NCI-H2227 treated with DMSO at 0.1 percent for 48 hours (cell line): ENCODE measurements around the gene NEIL3.

Experiments
- DNase-seq: peaks from one replicate; lab custom pipeline; 2025; lab: John Stamatoyannopoulos, UW

Gene NEIL3

DNA sequence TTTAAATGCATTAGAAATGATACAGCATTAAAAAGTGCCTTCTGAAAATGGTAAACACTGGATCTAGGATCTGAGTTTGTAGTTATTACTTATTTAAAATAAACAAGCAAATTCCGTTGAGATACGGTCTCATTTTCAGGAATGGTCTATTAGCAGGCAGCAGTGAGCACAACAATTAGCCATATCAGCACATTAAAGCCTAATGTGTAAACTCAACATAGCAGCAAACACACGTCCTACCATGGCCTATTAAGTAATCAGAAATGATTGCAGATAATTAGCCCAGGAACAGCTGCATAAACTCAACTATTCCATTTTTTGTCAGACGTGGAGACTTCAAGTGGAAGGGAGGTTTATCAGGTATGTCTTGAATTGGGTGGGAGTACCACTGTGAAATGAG, 61.8 kb downstream of the NEIL3 start:
- no peak for DNase-seq

DNA sequence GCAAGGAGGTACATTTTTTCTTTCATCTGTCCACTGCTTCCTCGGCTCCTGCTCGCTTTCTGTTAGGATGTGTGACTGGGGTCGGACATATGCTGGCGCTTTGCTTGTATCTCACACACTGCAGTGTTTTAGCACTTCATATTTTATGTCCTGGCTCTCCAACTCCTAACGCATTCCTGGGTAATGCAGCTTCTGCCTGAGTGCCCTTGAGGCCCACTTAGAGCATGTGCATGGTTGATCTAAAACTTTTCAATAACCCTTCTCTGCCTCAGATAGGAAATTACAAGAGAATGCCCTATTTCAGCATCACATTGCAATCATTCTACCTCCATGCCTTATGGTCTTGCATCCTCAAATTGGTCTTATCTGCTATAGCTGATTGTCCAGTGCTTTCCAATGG, 65.3 kb downstream of the NEIL3 start:
- no peak for DNase-seq

DNA sequence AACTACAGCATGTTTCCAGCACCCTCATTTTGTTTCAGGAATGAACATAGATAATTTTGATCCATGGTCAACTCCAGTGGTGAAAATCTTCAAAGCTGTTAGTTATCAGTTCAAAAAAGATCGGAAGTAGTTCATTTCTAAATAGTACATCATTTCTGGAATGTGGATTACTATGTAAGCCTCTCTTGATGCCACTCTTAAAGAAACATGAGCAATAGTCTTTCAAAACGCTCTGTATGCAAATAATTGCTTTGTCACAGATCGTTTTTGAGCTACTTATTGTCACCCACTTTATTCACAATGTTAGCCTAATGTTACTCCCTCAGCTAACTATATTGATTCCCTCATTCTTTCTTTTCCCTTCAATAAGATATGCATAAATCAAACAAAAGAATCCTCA, 65.7 kb downstream of the NEIL3 start:
- DNase-seq, result no peak

DNA sequence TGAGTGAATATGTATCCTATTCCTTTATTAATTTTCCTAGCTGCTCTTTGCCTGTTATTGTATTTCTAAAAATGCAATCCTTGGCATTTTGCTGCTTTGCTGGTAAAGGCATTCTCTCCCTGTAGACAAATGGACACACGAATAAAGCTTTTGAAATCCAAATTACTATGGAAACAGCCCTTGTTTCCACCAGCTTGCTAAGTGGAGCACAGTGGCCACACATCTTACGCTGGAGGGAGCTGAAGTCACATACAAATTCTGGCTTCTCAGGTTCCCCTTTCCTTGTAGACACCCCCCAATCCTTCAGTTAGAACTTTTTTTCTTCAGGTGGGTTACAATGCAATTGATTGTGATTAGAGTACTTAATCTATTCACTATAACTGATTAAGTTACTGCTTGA, 66.3 kb downstream of the NEIL3 start:
- DNase-seq, result no peak

DNA sequence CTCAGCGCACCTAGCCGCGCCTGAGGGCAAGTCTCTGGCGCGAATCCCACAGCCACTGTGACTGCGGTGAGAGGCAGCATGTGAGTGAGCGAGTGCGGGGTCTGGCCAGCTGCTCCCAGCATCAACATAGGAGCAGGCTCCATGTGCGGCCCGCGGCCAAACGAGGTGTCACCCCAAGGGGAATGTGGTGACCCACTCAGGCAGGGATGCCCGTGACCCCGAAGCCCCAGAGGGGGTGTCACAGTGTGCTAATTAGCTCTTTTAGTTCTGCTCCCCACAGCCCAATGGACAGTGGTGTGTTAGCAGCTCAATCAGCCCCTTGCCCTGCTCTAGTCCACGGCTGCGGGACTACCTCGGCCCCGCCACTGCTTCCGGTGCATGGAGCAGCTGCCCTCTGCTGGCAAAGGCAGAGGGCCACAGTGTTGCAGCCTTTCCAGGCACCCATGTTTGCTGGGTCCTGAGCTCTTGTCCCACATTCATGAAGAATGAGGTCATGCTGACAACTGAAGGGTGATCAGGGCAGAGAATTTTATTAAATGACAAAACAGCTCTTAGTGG, 71.1 kb downstream of the NEIL3 start:
- no peak for DNase-seq

DNA sequence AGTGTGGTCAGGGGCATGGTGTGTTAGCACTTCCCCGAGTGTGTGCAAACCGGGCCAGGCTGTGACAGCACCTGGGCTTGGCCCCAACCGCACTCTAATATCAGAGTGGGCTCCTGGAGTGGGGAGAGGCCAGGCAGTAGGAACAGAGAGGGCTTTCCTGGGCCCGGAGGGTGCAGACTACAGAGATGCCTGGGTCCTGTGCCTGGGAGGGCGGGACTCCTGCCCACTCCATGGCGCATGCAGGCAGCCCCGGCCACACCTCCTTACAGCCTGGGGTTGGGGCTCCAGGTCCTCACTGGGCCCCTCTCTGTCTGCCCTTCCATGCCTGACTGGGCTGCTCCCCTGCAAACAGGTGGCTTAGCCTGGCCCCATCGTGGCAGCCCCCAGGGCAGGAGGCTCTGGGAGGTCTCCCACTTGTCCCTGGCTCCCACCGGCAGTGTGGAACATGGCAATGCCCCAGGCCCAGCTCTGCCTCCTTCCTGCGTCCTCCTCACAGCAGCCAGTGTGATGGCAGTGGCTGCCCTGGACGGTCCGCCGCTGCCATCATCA, 72.2 kb downstream of the NEIL3 start:
- DNase-seq, result no peak

DNA sequence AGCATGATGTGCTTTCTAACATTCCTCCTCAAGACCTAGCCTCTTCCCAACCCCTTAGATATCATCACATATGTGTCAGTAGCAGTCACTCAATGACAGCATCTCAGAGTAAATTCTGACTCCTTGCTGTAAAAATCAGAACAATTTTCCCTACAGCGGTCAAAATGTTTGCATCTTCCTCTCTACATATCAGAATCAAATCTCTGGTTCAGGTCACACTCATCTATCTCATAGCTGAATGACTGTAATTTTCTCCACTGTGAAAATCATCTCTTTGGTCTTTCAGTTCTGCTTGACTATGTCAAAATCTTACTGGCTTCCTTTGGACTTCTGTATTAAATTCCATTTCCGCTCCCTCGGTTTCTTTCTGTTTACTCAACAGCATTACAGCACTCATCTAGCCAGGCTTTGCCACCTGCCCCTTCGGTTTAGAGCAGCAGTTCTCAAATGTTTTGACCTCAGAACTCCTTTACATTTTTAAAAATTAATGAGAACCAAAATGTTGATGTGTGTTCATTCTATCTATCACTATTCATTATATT, 75.3 kb downstream of the NEIL3 start:
- DNase-seq, result peak; percentile 29

DNA sequence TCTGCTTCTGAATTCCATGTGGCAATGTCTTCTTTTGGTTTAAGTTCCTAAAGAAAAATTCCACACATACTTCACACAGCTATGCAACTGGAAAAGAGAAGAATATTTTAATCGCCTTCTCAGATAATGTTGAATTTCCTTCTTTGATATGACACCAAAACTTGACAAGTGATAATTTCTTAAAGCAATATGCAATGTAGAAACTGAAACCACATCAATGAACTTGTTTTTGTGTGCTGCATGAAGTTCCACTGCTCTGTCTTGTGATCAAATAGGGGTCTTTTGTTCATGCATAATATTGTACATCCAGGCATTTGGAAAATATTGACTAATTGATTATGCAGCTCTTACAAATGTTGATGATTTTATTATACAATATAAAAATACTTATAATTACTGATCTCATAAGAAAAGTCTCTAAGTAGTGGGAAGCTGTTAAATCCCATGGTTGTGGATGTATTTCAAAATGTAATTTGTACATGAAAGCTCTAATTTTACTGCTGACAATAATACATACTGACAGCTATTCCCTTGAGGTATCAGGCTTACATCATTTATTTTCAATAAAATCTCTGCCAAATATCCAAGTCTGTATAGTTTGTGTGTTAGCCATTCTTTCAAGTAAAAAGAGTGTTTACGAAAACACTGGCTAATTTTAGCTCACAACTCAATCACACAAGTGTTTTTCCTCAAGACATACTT, 76.1 kb downstream of the NEIL3 start:
- DNase-seq, result no peak

DNA sequence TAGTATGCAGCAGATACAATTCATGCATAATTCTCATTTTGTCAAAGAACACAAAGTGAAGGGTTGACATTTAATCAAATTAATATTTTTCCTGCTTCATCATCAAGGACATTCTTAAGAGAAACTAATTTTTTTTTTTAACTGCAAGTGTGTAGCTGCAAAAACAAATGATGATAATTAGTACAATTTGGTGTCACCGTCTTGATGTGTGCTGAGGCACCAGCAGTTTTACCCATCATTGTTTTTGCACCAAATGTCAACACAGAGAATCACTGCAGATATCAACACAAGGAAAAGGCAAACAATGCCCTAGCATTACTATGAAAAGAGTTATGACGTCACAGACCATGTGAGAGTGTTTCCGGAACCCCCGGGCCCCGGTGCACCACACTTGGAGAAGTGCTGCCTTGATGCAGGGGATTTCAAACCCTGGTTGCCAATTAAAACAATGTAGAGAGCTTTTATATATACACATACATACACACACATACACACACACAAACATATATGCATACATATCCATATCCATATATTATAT, 76.7 kb downstream of the NEIL3 start:
- no peak for DNase-seq

DNA sequence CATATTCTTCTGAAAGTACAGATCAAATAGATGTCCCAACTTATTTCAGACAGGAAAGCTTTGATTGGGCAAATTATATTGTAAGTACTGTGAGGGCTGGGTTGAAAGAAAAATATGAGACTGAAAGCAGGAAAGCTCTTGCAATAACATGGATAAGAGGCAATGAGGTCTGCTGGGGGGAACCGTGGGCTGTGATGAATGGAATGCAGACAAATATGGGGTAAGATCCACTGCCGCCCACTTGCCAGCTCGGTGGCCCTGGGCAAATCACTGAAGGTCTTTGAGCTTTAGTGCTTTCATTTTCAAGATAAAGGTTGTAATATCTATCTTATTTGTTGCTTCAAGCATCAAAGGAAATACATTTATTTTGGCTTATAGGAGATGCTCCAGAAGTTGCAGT, 81.6 kb downstream of the NEIL3 start:
- DNase-seq, result no peak

DNA sequence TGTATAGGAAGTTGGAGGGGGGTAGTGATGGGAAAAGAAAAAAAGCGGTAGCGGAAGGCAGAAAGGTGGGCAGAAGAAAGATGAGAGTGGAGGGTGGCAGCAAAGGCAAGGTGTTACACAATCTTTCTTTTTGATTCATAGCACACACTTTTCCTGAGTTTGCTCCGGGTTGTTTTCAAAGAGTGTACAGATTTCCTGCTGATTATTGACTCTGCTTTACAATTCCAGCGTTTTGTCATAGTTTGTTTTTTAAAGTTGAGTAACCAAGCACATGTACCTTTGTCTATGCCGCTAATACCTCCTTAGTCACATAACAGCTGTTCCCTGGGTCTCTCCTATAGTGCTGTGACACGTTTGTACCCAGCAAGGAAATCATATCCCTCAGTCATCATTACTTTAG, 82.3 kb downstream of the NEIL3 start:
- no peak for DNase-seq

DNA sequence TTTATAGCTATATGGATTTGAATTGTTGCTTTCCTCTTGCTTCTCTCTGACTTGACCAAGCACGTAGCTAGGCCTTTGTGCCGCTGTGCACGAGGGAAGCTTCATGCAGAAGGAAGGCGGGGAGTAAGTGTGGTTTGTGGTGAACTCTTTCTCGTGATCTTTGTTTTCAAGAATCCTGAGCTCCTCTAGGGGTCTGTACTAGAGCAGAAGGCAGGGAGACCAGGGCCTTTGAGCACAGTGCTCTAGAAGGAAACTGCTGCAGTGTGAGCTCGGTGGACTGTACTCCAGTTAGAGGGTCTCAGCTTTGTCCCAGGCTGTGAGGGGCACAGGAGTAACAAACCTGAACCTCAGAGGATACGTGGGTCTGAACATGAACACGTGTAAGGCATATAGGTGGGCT, 83.6 kb downstream of the NEIL3 start:
- no peak for DNase-seq

DNA sequence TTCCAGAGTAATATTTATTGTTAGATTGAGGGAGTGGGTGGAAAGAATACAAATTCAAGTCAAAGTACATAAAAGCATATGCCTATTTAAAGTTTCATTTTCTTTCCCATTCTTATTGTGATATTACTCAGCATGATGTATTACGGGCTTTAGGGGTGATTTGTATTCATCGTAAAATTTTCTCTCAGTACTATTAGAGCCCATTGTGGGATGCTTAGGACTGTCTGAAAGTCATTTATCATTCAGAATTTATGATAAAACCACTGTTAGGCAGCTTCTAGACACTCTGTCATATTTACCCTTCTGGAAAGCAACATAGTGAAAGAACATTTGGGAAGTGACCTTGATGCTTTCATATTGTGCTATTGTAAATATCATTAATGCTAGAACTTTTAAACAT, 86.7 kb downstream of the NEIL3 start:
- DNase-seq, result no peak

DNA sequence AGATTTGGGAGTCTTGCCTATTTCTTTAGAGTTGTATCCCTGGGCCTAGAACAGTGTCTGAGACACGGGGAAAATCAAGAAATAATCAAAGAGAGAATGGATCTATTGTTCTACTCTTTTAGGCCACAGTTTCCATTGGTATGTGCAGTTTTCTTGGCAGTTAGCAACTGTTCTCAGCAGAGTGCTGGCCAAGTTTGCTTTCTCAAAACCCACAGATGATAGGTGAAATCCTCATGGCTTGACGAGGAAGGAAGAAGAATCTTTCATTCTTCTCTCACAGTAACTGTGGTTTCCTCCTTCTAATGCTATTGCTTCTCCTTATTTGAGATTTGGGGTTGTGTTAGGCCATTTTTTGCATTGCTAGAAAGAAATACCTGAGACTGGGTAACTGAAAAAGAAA, 90.4 kb downstream of the NEIL3 start:
- DNase-seq, result no peak

DNA sequence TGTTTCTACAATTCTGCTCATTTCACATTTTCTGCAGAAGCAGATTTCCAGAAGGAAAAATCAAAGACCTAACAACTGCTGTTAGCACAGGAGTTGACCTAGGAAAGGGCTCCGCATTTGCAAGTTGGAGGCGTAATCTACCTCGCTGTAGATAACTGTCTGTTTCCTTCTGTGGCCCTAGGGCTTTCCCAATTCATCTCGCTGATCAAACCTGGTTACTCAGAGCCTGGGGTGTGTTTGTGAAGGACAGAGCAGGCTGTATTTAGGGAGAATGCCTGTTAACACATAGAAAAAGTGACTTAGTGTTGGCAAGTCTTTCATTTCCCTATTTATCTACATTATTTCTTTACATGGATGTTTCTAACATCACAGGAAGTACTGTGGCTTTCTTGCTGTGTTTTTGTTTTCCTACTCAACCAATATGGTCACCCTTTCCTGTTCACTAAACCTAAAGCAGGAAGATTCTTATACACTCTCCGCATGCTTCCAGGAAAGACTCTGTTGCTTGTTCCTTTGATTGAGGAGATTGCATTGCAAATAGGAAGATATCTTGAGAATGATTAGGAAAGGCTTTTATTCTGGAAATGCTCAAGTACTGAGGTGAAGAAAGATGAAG, 92.1 kb downstream of the NEIL3 start:
- no peak for DNase-seq

DNA sequence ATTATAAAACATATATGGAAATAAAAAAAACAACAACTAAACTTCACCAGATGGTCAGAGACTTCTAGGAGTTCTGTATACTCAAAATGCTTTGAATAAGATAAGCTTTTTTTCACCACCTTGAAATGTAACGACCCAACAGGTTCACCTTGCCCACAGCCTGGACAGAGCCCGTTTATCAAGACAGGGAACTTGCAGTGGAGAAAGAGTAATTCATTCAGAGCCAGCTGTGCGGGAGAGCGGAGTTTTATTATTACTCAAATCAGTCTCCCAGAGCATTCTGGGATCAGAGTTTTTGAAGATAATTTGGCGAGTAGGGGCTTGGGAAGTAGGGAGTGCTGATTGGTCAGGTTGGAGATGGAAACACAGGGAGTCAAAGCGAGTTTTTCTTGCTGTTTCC, 94.1 kb downstream of the NEIL3 start:
- DNase-seq, result no peak

DNA sequence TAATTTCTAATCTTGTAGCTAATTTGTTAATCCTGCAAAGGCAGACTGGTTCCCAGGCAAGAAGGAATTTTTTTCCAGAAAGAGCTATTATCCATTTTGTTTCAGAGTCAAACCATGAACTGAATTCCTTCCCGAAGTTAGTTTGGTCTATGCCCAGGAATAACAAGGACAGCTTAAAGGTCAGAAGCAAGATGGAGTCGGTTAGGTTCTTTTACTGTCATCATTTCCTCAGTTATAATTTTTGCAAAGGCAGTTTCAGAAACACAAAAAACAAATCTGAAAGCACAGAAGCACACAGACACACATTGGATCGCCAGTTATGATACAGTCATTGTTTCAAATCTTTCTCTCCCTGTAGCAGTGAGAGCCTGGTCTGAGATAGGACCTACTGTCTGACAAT, 94.7 kb downstream of the NEIL3 start:
- DNase-seq, result no peak

DNA sequence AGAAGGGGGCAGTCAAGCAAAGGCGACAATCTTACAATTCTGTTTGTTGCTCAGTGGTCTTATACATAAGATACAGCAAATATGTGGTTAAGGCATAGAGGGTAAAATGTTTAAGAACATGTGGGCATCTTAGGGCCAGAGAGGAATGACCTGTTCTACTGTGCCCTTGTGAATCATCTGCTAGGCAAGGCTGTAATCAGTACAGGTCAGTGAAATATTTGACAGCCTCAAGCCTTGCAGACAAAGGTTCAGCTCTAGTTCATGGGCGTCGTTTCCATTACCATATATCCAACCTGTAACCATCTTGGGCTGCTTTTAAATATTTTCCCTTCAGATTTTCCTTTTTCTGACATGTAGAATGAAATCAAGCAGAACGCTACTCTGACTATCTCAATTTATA, 95.3 kb downstream of the NEIL3 start:
- DNase-seq, result no peak

DNA sequence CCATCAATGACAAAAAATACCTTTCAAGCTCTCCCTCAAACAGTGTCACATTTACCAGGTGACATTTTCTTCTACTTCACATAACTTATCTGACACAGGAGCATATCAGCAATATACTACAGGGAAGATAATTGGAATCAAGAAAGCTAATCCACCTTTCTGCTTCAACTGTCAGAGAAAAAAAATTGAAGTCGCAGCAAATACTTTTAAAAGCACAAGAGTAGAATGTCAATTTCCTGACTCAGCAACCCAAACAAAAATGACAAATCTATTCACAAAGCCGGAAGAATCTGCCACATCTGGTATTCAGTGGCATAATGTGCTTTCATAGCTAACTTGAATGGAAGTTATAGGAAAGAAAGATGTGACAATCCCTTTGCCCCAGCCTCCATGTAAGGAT, 95.8 kb downstream of the NEIL3 start:
- no peak for DNase-seq

DNA sequence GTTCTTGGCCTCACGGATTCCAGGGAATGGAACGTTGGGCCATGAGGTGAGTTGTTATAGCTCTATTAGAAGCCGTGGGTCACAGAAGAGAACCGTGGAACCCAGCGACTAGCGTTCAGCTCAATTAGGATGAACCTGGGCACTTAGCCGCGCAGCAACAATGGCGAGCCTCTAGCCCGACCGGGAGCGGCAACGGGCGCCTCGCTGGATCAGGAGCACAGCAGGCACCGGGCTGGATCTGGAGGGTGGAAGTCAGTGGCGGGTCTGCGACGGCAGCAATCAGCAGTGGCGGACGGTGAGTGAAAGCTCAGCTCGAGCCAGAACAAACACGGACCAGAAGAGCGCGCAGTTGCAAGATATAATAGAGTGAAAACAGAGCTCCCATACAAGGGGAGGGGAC, 98.3 kb downstream of the NEIL3 start:
- DNase-seq, result no peak

DNA sequence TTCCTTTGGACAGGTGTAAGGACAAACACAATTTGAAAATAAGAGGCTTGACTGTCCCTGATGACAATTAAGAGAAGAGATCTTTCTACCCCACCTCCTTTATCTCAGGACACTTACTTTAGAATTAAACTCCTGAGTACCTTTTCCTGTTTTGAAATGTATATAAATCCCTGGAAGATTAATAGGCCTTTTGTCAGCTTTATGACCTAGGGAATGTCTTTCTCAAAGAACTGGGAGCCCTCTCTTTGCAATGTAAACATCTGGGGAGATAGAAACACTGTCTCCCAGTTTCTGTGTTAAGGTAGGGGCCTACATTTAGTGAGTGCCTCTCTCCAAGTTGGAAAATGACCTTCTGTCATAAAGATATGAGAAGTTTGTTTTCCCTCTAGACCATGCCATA, 100.9 kb downstream of the NEIL3 start:
- no peak for DNase-seq

DNA sequence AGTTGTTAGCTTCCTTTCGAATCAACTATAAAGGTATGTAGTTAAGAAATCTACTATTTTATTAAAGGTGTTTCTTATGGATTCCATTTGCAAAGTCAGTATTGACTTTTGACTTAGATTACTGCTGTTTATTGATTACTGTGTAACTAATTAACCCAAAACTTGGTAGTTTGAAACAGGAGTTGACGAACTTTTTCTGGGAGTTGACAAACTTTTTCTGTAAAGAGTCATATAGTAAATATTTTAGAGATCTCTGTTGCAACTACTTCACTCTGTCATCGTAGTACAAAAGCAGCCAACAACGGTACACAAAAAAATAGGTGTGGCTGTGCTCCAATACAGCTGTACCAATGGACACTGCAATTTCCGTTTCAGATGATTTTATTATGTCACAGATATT, 102.3 kb downstream of the NEIL3 start:
- no peak for DNase-seq
